NT2/D1 (cell line): ENCODE data around the gene IKZF2.

Source experiments
- SUZ12 ChIP-seq: IDR thresholded peaks from 2 replicates; pipeline ENCODE4 v1.6.1; 2011; ENCODE audit not compliant: insufficient read length, insufficient read depth; ENCODE audit errors: extremely low read depth
- YY1 ChIP-seq: IDR thresholded peaks from 2 replicates; pipeline ENCODE4 v1.6.1; 2011; ENCODE audit not compliant: insufficient read length, insufficient read depth
- ZNF274 ChIP-seq: IDR thresholded peaks from 2 replicates; pipeline ENCODE4 v1.6.1; 2011; ENCODE audit warnings: mild to moderate bottlenecking, low read depth, low read length

DNA sequence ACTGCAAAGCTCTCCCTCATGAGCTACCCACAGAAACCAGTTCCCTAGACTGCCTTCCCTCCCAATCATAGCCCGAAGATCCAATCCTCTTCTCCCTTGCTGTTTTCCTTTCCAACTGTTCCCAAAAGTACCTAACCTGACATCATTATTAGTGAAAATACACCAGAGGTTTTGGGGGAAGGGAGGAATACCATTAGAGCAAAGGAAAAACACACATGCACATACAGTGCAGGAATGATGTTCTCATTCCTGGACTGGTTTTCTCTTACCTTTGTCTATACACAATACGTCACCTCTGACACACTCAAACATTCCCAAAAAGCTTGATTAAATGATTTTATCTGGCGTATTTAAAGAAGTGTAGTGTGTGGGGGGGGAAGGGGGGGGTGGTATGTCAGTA is 46.2 kb downstream of the IKZF2 start:
- TF ChIP-seq YY1 (no peak), ZNF274 (no peak), SUZ12 (no peak)
